ENCODE data around the gene KRTAP9-8. TPM values are rescaled to one million over a fixed set of nuclear protein-coding genes. Genes with fewer than 3 reads are reported as not detected.

KRTAP9-8 gene
- total and polyA plus RNA-seq, 11 donors: not detected

DNA sequence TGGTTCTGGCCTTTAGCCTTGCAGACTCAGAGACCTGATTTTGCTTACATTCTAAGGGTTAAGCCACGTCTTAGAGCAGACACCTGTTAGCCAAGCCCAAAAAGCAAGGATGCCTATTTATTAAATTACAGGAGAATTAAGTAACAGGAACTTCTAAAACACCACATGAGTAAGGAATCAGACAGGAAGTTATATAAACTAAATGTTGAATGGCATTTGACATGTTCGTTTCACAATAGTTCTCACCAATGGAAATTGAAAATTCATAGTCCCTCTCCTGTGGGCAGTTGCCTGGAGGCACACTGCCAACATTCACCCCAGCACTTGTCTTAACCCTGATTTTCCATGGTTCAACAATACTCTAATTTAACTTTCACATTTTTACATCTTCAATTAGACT, 46.7 kb downstream of the KRTAP9-8 start:
- Histone ChIP-seq H3K9me3 (peaks cover 0 to 3% (median 0%) of the 10 kb centered on the region in 12 donors), H3K27ac (no peak overlapping the region), H3K4me1 (no peaks in the 10 kb centered on the region), H3K36me3 (no peaks in the 10 kb centered on the region), H3K27me3 (peaks cover 0 to 19% (median 0%) of the 10 kb centered on the region in 9 donors), H3K4me3 (no peak overlapping the region)
- ATAC-seq (no peak), DNase-seq (no peak)
- intact Hi-C loops (cut with DNase I): no loop called here
- TF ChIP-seq POLR2A (IDR thresholded peaks at IDR 0.05): no peak
- TF ChIP-seq, protein P1, sequence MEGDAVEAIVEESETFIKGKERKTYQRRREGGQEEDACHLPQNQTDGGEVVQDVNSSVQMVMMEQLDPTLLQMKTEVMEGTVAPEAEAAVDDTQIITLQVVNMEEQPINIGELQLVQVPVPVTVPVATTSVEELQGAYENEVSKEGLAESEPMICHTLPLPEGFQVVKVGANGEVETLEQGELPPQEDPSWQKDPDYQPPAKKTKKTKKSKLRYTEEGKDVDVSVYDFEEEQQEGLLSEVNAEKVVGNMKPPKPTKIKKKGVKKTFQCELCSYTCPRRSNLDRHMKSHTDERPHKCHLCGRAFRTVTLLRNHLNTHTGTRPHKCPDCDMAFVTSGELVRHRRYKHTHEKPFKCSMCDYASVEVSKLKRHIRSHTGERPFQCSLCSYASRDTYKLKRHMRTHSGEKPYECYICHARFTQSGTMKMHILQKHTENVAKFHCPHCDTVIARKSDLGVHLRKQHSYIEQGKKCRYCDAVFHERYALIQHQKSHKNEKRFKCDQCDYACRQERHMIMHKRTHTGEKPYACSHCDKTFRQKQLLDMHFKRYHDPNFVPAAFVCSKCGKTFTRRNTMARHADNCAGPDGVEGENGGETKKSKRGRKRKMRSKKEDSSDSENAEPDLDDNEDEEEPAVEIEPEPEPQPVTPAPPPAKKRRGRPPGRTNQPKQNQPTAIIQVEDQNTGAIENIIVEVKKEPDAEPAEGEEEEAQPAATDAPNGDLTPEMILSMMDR (IDR thresholded peaks at IDR 0.05): no peak
- 33 to 54% (median 38%) methylated on average over 2 of the region's 2 CpGs for WGBS, 4 donors

DNA sequence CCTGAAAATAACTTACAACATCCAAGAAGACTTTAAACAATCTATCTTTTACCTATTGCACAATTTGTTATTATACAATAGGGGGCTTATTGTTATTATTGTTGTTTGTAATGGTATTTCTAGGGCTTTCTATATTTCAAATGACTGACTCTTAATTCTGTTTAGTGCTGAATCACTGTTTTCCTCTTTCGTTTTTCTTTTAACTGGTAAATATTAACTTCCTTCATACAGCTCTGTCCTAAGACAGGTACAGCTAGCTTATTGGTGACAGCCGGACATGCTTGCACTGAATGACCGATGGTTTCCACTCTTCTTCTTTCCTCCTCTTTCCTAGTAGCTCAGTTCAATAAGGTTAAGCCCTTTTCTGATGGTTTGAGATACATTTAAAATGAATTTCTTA, 49.3 kb downstream of the KRTAP9-8 start:
- ATAC-seq (no peak), DNase-seq (no peak)
- H3K27me3 ChIP-seq: peaks cover 0 to 17% (median 0%) of the 10 kb centered on the region in 9 donors
- no peaks in the 10 kb centered on the region for H3K36me3 ChIP-seq
- intact Hi-C loops (cut with DNase I): no loop called here
- H3K4me1 ChIP-seq: no peaks in the 10 kb centered on the region
- no peak overlapping the region for H3K4me3 ChIP-seq
- TF ChIP-seq, protein P1 (IDR thresholded peaks at IDR 0.05): no peak
- no peak for TF ChIP-seq POLR2A (IDR thresholded peaks at IDR 0.05)
- WGBS, 4 donors: 80 to 87% (median 80%) methylated on average over 3 of the region's 3 CpGs
- no peaks in the 10 kb centered on the region for H3K9me3 ChIP-seq
- H3K27ac ChIP-seq: no peak overlapping the region

Other genes starting within 250 kb of the KRTAP9-8 start
Only the 30 nearest of the 41 such genes appear.
- gene KRTAP2-2, start 182.8 kb upstream of the KRTAP9-8 start, total RNA-seq: not detected
- gene KRTAP2-2, start 182.8 kb upstream of the KRTAP9-8 start, polyA plus RNA-seq: not detected
- not detected for gene KRTAP2-3, start 177.9 kb upstream of the KRTAP9-8 start, total RNA-seq
- not detected for gene KRTAP2-3, start 177.9 kb upstream of the KRTAP9-8 start, polyA plus RNA-seq
- gene KRTAP2-4, start 172.1 kb upstream of the KRTAP9-8 start, total RNA-seq: not detected
- not detected for gene KRTAP2-4, start 172.1 kb upstream of the KRTAP9-8 start, polyA plus RNA-seq
- gene KRTAP4-7, start 153.8 kb upstream of the KRTAP9-8 start, total RNA-seq: not detected
- not detected for gene KRTAP4-7, start 153.8 kb upstream of the KRTAP9-8 start, polyA plus RNA-seq
- not detected for gene KRTAP4-8, start 139.9 kb upstream of the KRTAP9-8 start, total RNA-seq
- not detected for gene KRTAP4-8, start 139.9 kb upstream of the KRTAP9-8 start, polyA plus RNA-seq
- gene KRTAP4-16, start 135.8 kb upstream of the KRTAP9-8 start, total RNA-seq: not detected
- not detected for gene KRTAP4-16, start 135.8 kb upstream of the KRTAP9-8 start, polyA plus RNA-seq
- gene KRTAP4-9, start 132.6 kb upstream of the KRTAP9-8 start, total RNA-seq: not detected
- not detected for gene KRTAP4-9, start 132.6 kb upstream of the KRTAP9-8 start, polyA plus RNA-seq
- not detected for gene KRTAP4-11, start 119.6 kb upstream of the KRTAP9-8 start, total RNA-seq
- gene KRTAP4-11, start 119.6 kb upstream of the KRTAP9-8 start, polyA plus RNA-seq: not detected
- gene KRTAP4-12, start 113.8 kb upstream of the KRTAP9-8 start, total RNA-seq: not detected
- not detected for gene KRTAP4-12, start 113.8 kb upstream of the KRTAP9-8 start, polyA plus RNA-seq
- gene KRTAP4-6, start 97.5 kb upstream of the KRTAP9-8 start, total RNA-seq: not detected
- gene KRTAP4-6, start 97.5 kb upstream of the KRTAP9-8 start, polyA plus RNA-seq: not detected
- not detected for gene KRTAP4-5, start 88.2 kb upstream of the KRTAP9-8 start, total RNA-seq
- not detected for gene KRTAP4-5, start 88.2 kb upstream of the KRTAP9-8 start, polyA plus RNA-seq
- not detected for gene KRTAP4-4, start 77.3 kb upstream of the KRTAP9-8 start, total RNA-seq
- not detected for gene KRTAP4-4, start 77.3 kb upstream of the KRTAP9-8 start, polyA plus RNA-seq
- not detected for gene KRTAP4-3, start 69.8 kb upstream of the KRTAP9-8 start, total RNA-seq
- not detected for gene KRTAP4-3, start 69.8 kb upstream of the KRTAP9-8 start, polyA plus RNA-seq
- not detected for gene KRTAP4-2, start 59.8 kb upstream of the KRTAP9-8 start, total RNA-seq
- not detected for gene KRTAP4-2, start 59.8 kb upstream of the KRTAP9-8 start, polyA plus RNA-seq
- not detected for gene KRTAP4-1, start 53.1 kb upstream of the KRTAP9-8 start, total RNA-seq
- gene KRTAP4-1, start 53.1 kb upstream of the KRTAP9-8 start, polyA plus RNA-seq: not detected
- not detected for gene KRTAP9-1, start 48.1 kb upstream of the KRTAP9-8 start, total RNA-seq
- gene KRTAP9-1, start 48.1 kb upstream of the KRTAP9-8 start, polyA plus RNA-seq: not detected
- not detected for gene KRTAP9-2, start 11.4 kb upstream of the KRTAP9-8 start, total RNA-seq
- not detected for gene KRTAP9-2, start 11.4 kb upstream of the KRTAP9-8 start, polyA plus RNA-seq
- not detected for gene KRTAP9-3, start 5.5 kb upstream of the KRTAP9-8 start, total RNA-seq
- gene KRTAP9-3, start 5.5 kb upstream of the KRTAP9-8 start, polyA plus RNA-seq: not detected
- not detected for gene KRTAP9-4, start 11.7 kb downstream of the KRTAP9-8 start, total RNA-seq
- gene KRTAP9-4, start 11.7 kb downstream of the KRTAP9-8 start, polyA plus RNA-seq: not detected
- gene KRTAP9-9, start 17.4 kb downstream of the KRTAP9-8 start, total RNA-seq: not detected
- gene KRTAP9-9, start 17.4 kb downstream of the KRTAP9-8 start, polyA plus RNA-seq: not detected
- not detected for gene KRTAP9-6, start 27.4 kb downstream of the KRTAP9-8 start, total RNA-seq
- not detected for gene KRTAP9-6, start 27.4 kb downstream of the KRTAP9-8 start, polyA plus RNA-seq
- gene KRTAP9-7, start 37.7 kb downstream of the KRTAP9-8 start, total RNA-seq: not detected
- gene KRTAP9-7, start 37.7 kb downstream of the KRTAP9-8 start, polyA plus RNA-seq: not detected
- not detected for gene KRTAP29-1, start 64.9 kb downstream of the KRTAP9-8 start, total RNA-seq
- gene KRTAP29-1, start 64.9 kb downstream of the KRTAP9-8 start, polyA plus RNA-seq: not detected
- gene KRTAP16-1, start 71.3 kb downstream of the KRTAP9-8 start, total RNA-seq: not detected
- not detected for gene KRTAP16-1, start 71.3 kb downstream of the KRTAP9-8 start, polyA plus RNA-seq
- gene KRTAP17-1, start 77.7 kb downstream of the KRTAP9-8 start, total RNA-seq: not detected
- not detected for gene KRTAP17-1, start 77.7 kb downstream of the KRTAP9-8 start, polyA plus RNA-seq
- gene KRT33A, start 112.8 kb downstream of the KRTAP9-8 start, total RNA-seq: not detected
- gene KRT33A, start 112.8 kb downstream of the KRTAP9-8 start, polyA plus RNA-seq: not detected
- not detected for gene KRT33B, start 131.8 kb downstream of the KRTAP9-8 start, total RNA-seq
- not detected for gene KRT33B, start 131.8 kb downstream of the KRTAP9-8 start, polyA plus RNA-seq
- not detected for gene KRT34, start 144.3 kb downstream of the KRTAP9-8 start, total RNA-seq
- gene KRT34, start 144.3 kb downstream of the KRTAP9-8 start, polyA plus RNA-seq: not detected
- not detected for gene KRT31, start 159.6 kb downstream of the KRTAP9-8 start, total RNA-seq
- gene KRT31, start 159.6 kb downstream of the KRTAP9-8 start, polyA plus RNA-seq: not detected
- not detected for gene KRT37, start 186.6 kb downstream of the KRTAP9-8 start, total RNA-seq
- not detected for gene KRT37, start 186.6 kb downstream of the KRTAP9-8 start, polyA plus RNA-seq